B cell (primary cell): ENCODE data around the gene OSM. TPM values are rescaled to one million over a fixed set of nuclear protein-coding genes. Genes with fewer than 3 reads are reported as not detected.

Experiments used
- ATAC-seq: fragments of 200-7000 bp; cut with Tn5 transposase; one replicate; pipeline ENCODE4 v1.10.0; 2021; ENCODE audit warnings: low read depth, mild to moderate bottlenecking, moderate number of reproducible peaks, moderate library complexity
- CTCF ChIA-PET: fragments of 350-600 bp; sonication (Branson Sonifier 250); formaldehyde crosslinking; loops from one replicate; lab custom pipeline; 2021; ENCODE audit warnings: antibody characterized with exemption, inconsistent platforms; lab: Charles Lee
- POLR2A ChIA-PET: fragments of 350-600 bp; sonication (Branson Sonifier 250); formaldehyde crosslinking; loops from one replicate; lab custom pipeline; 2021; ENCODE audit warnings: antibody characterized with exemption; lab: Charles Lee
- DNase-seq: peaks from one replicate; pipeline ENCODE4 v3.0.0; 2013
- H2AFZ ChIP-seq: 2 replicates; pipeline ENCODE4 v1.6.1; 2012; ENCODE audit warnings: mild to moderate bottlenecking, low read depth, low read length; ENCODE audit not compliant: insufficient read depth, poor library complexity, severe bottlenecking
- H3K27ac ChIP-seq, 2 donors: 1 replicate in 1 of 2; 2 replicates in 1 of 2; pipeline ENCODE4 v1.5.1; 2012 to 2013; ENCODE audit warnings: low read length in 2 of 2, mild to moderate bottlenecking in 2 of 2, moderate library complexity in 1 of 2
- H3K27me3 ChIP-seq, 4 experiments: fragments of 200-600 bp in 1 of 4; sonication (generic) in 1 of 4; replicated peaks in 1 of 4; 1 replicate in 2 of 4; 2 replicates in 2 of 4; pipeline versions ENCODE4 v1.6.1 to v1.7.0; 2013 to 2016; ENCODE audit warnings: low read length in 3 of 4, mild to moderate bottlenecking in 2 of 4, mixed read lengths in 1 of 4, moderate library complexity in 1 of 4; ENCODE audit not compliant: insufficient read depth in 4 of 4, control insufficient read depth in 3 of 4; ENCODE audit errors: control extremely low read depth in 1 of 4
- H3K36me3 ChIP-seq, 2 experiments: replicated peaks in 1 of 2; 1 replicate in 1 of 2; 2 replicates in 1 of 2; pipeline versions ENCODE4 v1.6.1 to v1.7.1; 2013; ENCODE audit warnings: low read length in 1 of 2; ENCODE audit not compliant: insufficient read depth in 2 of 2, control insufficient read depth in 1 of 2; ENCODE audit errors: control extremely low read depth in 1 of 2, extremely low read depth in 1 of 2
- H3K4me1 ChIP-seq, 2 donors: fragments of 200-600 bp in 1 of 2; sonication (generic) in 1 of 2; 1 replicate in 1 of 2; 2 replicates in 1 of 2; pipeline versions ENCODE4 v1.5.1 to v1.6.1; 2013 to 2017; ENCODE audit warnings: low read length in 2 of 2; ENCODE audit not compliant: control insufficient read depth in 2 of 2, insufficient read depth in 2 of 2
- H3K4me2 ChIP-seq: replicated peaks from 2 replicates; pipeline ENCODE3; 2012; ENCODE audit warnings: mild to moderate bottlenecking, low read depth, low read length; ENCODE audit not compliant: poor library complexity, severe bottlenecking
- H3K4me3 ChIP-seq, 5 experiments: fragments of 200-600 bp in 1 of 5; sonication (generic) in 1 of 5; 1 replicate in 3 of 5; 2 replicates in 2 of 5; pipeline versions ENCODE4 v1.5.1 to v1.7.0; 2011 to 2016; ENCODE audit warnings: low read length in 4 of 5, mild to moderate bottlenecking in 4 of 5, low read depth in 2 of 5, control low read depth in 1 of 5, moderate library complexity in 1 of 5; ENCODE audit not compliant: insufficient read depth in 1 of 5; ENCODE audit errors: control extremely low read depth in 1 of 5, extremely low read depth in 1 of 5
- H3K79me2 ChIP-seq: fragments of 200-600 bp; sonication (generic); one replicate; pipeline ENCODE4 v1.6.0; 2016; ENCODE audit warnings: low read length; ENCODE audit not compliant: control insufficient read depth, insufficient read depth
- H3K9ac ChIP-seq: fragments of 200-600 bp; sonication (generic); 2 replicates; pipeline ENCODE4 v1.6.1; 2017; ENCODE audit warnings: mild to moderate bottlenecking, low read length, moderate library complexity
- H3K9me3 ChIP-seq, 3 donors: one replicate each; pipeline versions ENCODE4 v1.6.1 to v1.7.1; 2013; ENCODE audit warnings: low read length in 2 of 3; ENCODE audit not compliant: control insufficient read depth in 2 of 3, insufficient read depth in 1 of 3; ENCODE audit errors: control extremely low read depth in 1 of 3
- H4K20me1 ChIP-seq: 2 replicates; pipeline ENCODE4 v1.6.0; 2012; ENCODE audit warnings: mild to moderate bottlenecking, low read length; ENCODE audit not compliant: insufficient read depth, control insufficient read depth, poor library complexity, severe bottlenecking
- H3K27ac Mint-ChIP-seq: one replicate; pipeline ENCODE4 v1.8.0; 2021; ENCODE audit warnings: mixed read lengths
- H3K27me3 Mint-ChIP-seq: one replicate; pipeline ENCODE4 v1.8.0; 2021; ENCODE audit warnings: mixed read lengths
- H3K4me1 Mint-ChIP-seq: one replicate; pipeline ENCODE4 v1.8.0; 2021; ENCODE audit warnings: mixed read lengths
- H3K4me3 Mint-ChIP-seq: one replicate; pipeline ENCODE4 v1.8.0; 2021; ENCODE audit warnings: mixed read lengths
- H3K9me3 Mint-ChIP-seq: one replicate; pipeline ENCODE4 v1.8.0; 2022; ENCODE audit warnings: mixed read lengths; ENCODE audit not compliant: insufficient read depth
- EZH2 ChIP-seq: IDR thresholded peaks from 2 replicates; pipeline ENCODE4 v1.6.1; 2012; ENCODE audit warnings: borderline replicate concordance, low read depth, mild to moderate bottlenecking, moderate library complexity, low read length; ENCODE audit not compliant: insufficient read depth, poor library complexity, severe bottlenecking
- WGBS: methylation state at CpG from one replicate; pipeline ENCODE4 v1.1.5; 2013; ENCODE audit warnings: missing lambda C conversion rate; ENCODE audit not compliant: insufficient coverage; 5-methylcytosine and 5-hydroxymethylcytosine counted together
- intact Hi-C: fragments of 100-400 bp; cut with micrococcal nuclease; formaldehyde crosslinking; loops from one replicate; pipeline ENCODE4 v1.10.0; 2022
- polyA plus RNA-seq: library from polyadenylated mRNA; depleted of rRNA; stranded (reverse); fragments of >200 nt; gene quantifications from 2 replicates; pipeline ENCODE4 v1.2.3, GENCODE V29; 2012
- total RNA-seq, 2 donors: library from RNA; stranded (reverse); fragments of 120-200 nt in 1 of 2; gene quantifications; 1 replicate in 1 of 2; 2 replicates in 1 of 2; pipeline versions ENCODE4 v1.2.3 to v1.2.4, GENCODE V29; 2013 to 2022
- TF ChIP-seq, protein P1 (sequence below): fragments of 200-600 bp; IDR thresholded peaks from one replicate; pipeline ENCODE4 v1.8.0; 2022; ENCODE audit warnings: antibody characterized with exemption, mild to moderate bottlenecking

Gene OSM
- total and polyA plus RNA-seq, 2 donors (not counting 1 experiment from before 2014, with no cell fraction given), result 1.8 to 12.5 TPM

DNA sequence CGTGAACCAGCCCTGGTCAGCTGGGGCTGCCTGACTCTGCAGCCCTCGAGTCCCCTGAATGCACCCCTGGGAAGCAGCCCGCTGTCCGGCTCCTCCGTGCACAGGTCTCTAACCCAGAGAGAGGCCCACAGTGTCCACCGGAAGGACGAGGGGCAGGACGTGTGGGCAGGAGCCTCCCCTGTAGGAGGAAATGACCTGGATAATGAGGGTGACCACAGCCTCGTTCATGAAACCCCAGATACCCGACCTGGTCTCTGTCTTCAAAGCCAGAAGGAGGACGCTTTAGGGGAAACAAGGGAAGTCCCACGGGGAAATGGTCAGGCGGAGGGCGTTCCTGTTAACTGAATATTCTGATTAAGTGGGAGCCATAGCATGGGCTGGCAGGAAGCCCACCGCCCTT is 43.3 kb downstream of the OSM start:
- no peak overlapping the region for H3K4me3 ChIP-seq
- H3K4me1 ChIP-seq, result peaks cover 26 to 42% of the 10 kb centered on the region in 2 donors
- peaks cover 21% of the 10 kb centered on the region for H3K4me1 Mint-ChIP-seq
- H3K4me2 ChIP-seq, result no peak overlapping the region
- intact Hi-C loops, result no loop called here
- TF ChIP-seq, protein P1, sequence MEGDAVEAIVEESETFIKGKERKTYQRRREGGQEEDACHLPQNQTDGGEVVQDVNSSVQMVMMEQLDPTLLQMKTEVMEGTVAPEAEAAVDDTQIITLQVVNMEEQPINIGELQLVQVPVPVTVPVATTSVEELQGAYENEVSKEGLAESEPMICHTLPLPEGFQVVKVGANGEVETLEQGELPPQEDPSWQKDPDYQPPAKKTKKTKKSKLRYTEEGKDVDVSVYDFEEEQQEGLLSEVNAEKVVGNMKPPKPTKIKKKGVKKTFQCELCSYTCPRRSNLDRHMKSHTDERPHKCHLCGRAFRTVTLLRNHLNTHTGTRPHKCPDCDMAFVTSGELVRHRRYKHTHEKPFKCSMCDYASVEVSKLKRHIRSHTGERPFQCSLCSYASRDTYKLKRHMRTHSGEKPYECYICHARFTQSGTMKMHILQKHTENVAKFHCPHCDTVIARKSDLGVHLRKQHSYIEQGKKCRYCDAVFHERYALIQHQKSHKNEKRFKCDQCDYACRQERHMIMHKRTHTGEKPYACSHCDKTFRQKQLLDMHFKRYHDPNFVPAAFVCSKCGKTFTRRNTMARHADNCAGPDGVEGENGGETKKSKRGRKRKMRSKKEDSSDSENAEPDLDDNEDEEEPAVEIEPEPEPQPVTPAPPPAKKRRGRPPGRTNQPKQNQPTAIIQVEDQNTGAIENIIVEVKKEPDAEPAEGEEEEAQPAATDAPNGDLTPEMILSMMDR, result no peak
- TF ChIP-seq EZH2, result no peak
- no peaks in the 10 kb centered on the region for H3K36me3 ChIP-seq
- no peak for DNase-seq
- ChIA-PET POLR2A (no interaction called here), CTCF (no interaction called here)
- no peaks in the 10 kb centered on the region for H4K20me1 ChIP-seq
- peaks cover 0 to 4% (median 0%) of the 10 kb centered on the region in 3 donors for H3K9me3 ChIP-seq
- H3K4me3 Mint-ChIP-seq, result no peak overlapping the region
- WGBS, result 39% methylated on average over 15 of the region's 15 CpGs
- ATAC-seq, result no peak
- H3K79me2 ChIP-seq, result no peaks in the 10 kb centered on the region
- H3K9me3 Mint-ChIP-seq, result no peaks in the 10 kb centered on the region
- H3K27me3 Mint-ChIP-seq, result peaks cover 13% of the 10 kb centered on the region
- H3K27ac ChIP-seq, result no peak overlapping the region
- no peaks in the 10 kb centered on the region for H3K27me3 ChIP-seq
- H3K27ac Mint-ChIP-seq, result no peak overlapping the region
- H2AFZ ChIP-seq, result no peak overlapping the region
- H3K9ac ChIP-seq, result no peak overlapping the region

DNA sequence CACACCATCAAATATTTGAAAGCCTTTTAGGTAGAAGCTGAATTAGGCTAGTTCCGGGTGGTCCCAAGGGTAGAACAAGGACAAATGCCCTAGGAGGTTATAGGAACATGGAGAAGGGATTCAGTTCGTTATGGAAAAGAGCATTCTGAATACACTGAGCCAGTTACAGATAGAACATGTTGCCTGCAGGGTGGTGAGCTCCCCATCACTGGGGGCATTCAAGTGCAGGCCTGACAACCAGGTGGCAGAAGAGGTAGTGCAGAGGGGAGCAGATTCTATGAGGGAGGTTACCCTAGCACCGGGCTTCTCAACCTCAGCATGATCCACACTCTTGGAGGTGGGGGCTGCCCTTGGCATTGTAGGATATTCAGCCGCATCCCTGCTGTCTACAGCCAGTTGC is 44.3 kb downstream of the OSM start:
- no peaks in the 10 kb centered on the region for H3K9me3 Mint-ChIP-seq
- CTCF ChIA-PET, result no interaction called here

More for the DNA sequence above, 44.3 kb downstream of the OSM start:
- H3K27ac Mint-ChIP-seq, result no peak overlapping the region
- no peak overlapping the region for H3K4me3 ChIP-seq
- DNase-seq (no peak), ATAC-seq (no peak)
- no peaks in the 10 kb centered on the region for H3K79me2 ChIP-seq
- no peak overlapping the region for H2AFZ ChIP-seq
- peaks cover 0 to 4% (median 0%) of the 10 kb centered on the region in 3 donors for H3K9me3 ChIP-seq
- POLR2A ChIA-PET, result no interaction called here
- no peak overlapping the region for H3K9ac ChIP-seq
- H3K4me2 ChIP-seq, result no peak overlapping the region
- H3K4me1 Mint-ChIP-seq, result peaks cover 21% of the 10 kb centered on the region
- H3K27me3 ChIP-seq, result no peaks in the 10 kb centered on the region
- intact Hi-C loops, result no loop called here
- H3K4me1 ChIP-seq, result peaks cover 26 to 42% of the 10 kb centered on the region in 2 donors
- no peak overlapping the region for H3K4me3 Mint-ChIP-seq
- no peak for TF ChIP-seq EZH2
- TF ChIP-seq, protein P1, result no peak
- no peaks in the 10 kb centered on the region for H4K20me1 ChIP-seq
- 80% methylated on average over 4 of the region's 4 CpGs for WGBS
- H3K36me3 ChIP-seq, result no peaks in the 10 kb centered on the region
- no peak overlapping the region for H3K27ac ChIP-seq
- H3K27me3 Mint-ChIP-seq, result peaks cover 13% of the 10 kb centered on the region
